GM10248 (cell line): Measurements from ENCODE around the gene RAB13.

Experiments
- CTCF ChIA-PET: fragments of 300-600 bp; sonication (Branson Sonifier 250); formaldehyde crosslinking; extraction: SDS; loops from one replicate; lab custom pipeline; 2021; ENCODE audit warnings: antibody characterized with exemption; lab: Yijun Ruan, JAX
- POLR2A ChIA-PET: fragments of 350-650 bp; sonication (Branson Sonifier 250); formaldehyde crosslinking; extraction: SDS; loops from one replicate; lab custom pipeline; 2020; ENCODE audit warnings: antibody characterized with exemption; lab: Yijun Ruan, JAX
- DNase-seq: peaks from one replicate; pipeline ENCODE4 v3.0.0; 2012; ENCODE audit errors: extremely low spot score
- TF ChIP-seq, protein P1 (sequence below): IDR thresholded peaks from 2 replicates; pipeline ENCODE4 v1.5.1; 2012; ENCODE audit warnings: mild to moderate bottlenecking, low read depth; ENCODE audit errors: extremely low read depth, missing control alignments, control extremely low read depth

Gene RAB13

GRCh38 chr1:153963030-153963849 lies 22.9 kb downstream of the RAB13 start, which contains the start of gene SLC39A1:
Gene SLC39A1, minus strand, starts transcription at chr1:153963537. Its CDS starts 822 bp downstream, at chr1:153962715.
- POLR2A ChIA-PET = interaction anchor here (1.1 to 2.1 kb wide), 6 partner anchors 10 to 27 kb away, joined by 3 to 14 read pairs (median 4); partner anchors contain the start of genes DENND4B, JTB, RAB13 and RPS27
- TF ChIP-seq, protein P1, sequence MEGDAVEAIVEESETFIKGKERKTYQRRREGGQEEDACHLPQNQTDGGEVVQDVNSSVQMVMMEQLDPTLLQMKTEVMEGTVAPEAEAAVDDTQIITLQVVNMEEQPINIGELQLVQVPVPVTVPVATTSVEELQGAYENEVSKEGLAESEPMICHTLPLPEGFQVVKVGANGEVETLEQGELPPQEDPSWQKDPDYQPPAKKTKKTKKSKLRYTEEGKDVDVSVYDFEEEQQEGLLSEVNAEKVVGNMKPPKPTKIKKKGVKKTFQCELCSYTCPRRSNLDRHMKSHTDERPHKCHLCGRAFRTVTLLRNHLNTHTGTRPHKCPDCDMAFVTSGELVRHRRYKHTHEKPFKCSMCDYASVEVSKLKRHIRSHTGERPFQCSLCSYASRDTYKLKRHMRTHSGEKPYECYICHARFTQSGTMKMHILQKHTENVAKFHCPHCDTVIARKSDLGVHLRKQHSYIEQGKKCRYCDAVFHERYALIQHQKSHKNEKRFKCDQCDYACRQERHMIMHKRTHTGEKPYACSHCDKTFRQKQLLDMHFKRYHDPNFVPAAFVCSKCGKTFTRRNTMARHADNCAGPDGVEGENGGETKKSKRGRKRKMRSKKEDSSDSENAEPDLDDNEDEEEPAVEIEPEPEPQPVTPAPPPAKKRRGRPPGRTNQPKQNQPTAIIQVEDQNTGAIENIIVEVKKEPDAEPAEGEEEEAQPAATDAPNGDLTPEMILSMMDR = no peak
- DNase-seq = peak; percentile 91
- CTCF ChIA-PET = interaction anchor here (0.8 to 4.3 kb wide), 15 partner anchors 8 to 611 kb away, joined by 3 to 23 read pairs (median 4); partner anchors contain the start of genes DENND4B, JTB, RAB13 and RPS27

DNA sequence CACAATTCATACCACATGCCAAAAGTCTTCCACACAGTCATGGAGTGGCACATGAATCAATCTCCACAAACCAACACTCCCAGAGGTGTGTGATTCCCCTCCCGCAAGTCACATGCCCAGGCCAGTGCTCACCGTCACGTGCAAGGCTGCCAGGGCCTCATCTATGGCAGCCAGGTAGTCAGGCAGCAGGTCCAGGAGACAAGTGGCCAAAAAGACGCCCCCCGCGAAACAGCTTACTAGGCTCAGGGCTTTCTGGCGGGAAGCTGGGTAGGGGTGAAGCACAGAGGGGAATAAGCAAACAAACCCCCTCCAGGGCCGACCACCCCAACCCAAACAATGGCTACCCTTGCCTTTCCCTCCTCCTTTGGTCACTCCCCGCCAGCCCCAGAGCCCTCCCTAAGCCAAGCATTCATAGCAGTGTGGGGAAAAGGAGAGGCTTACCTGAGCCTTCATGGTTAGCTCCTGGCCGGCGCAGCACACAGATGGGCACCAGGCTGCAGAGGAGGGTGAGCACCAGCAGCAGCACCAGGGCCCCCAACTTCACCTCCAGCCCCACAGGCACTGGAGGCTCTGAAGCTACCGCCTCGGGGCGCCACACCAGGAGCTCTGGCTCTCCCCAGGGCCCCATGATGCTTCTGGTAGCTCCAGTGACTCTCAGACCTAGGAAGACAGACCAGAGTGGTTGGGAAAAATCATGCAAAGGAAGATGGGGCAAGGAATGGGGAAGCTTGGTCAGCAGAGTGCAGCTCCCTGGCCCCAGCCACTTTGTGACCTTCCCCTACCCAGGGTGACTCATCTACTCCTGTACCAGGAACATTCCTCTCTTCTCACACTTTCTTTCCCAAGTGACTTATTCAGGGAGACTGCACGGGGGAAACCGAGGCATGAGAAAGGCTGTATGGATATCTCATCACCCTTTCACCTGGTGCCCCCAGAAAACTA lies 23.8 kb downstream of the RAB13 start:
- ChIA-PET POLR2A (interaction anchor here (1.1 to 2.1 kb wide), 6 partner anchors 9 to 28 kb away, joined by 3 to 14 read pairs (median 4); partner anchors contain the start of genes DENND4B, JTB, RAB13 and RPS27), CTCF (interaction anchor here (0.7 to 4.3 kb wide), 11 partner anchors 12 to 452 kb away, joined by 3 to 23 read pairs (median 4); partner anchors contain the start of genes DENND4B and RAB13)
- TF ChIP-seq, protein P1 = no peak
- no peak for DNase-seq

DNA sequence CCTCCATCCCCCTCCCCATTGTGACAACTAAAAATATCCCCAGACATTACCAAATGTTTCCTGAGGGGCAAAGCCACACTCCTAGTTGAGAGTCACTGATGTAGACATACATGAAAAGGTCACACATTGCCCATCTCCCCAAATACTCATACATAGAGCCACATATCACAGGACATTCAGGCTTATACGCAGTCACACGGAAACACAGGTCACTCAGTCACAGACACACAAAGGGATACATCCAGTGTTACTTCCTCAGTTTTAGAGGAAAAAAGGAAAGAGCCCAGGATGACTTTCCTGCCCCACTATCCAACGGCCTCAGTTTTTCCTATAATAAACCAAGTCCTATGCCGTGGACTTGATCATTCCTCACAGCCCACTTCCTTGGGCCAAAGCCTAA lies 24.7 kb downstream of the RAB13 start:
- POLR2A ChIA-PET = interaction anchor here (2.1 kb wide), 1 partner anchor 29 kb away, joined by 5 read pairs; the partner anchor contains the start of gene RPS27
- CTCF ChIA-PET = interaction anchor here (1.4 to 4.3 kb wide), 3 partner anchors 15 to 165 kb away, joined by 4 to 23 read pairs (median 8); partner anchors contain the start of gene DENND4B

DNA sequence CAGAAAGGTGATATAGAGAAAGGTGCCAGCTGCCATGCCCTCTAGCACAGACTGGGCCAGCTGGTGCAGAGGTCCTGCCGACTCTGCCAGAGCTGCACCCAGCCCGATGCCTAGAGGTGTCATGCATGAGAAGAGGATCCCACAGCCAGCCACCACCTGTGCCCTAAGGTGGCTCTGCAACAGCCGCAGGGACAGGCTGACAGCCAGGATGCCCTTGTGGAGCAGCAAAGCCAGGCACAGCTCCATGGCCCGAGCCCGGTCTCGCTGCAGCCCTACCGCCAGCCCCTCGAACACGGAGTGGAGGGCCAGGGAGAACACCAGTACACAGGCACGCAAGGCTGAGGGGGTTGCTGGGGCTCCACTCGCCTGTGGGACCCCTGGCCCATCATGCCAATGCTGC lies 25.9 kb downstream of the RAB13 start:
- CTCF ChIA-PET = interaction anchor here (0.8 kb wide), 1 partner anchor 26 kb away, joined by 3 read pairs; the partner anchor contains the start of gene RAB13

More for the DNA sequence above, 24.7 kb downstream of the RAB13 start:
- no peak for DNase-seq
- TF ChIP-seq, protein P1 = no peak

GRCh38 chr1:153959454-153959853 lies 26.7 kb downstream of the RAB13 start:
- POLR2A ChIA-PET = interaction anchor here (1.0 to 1.7 kb wide), 3 partner anchors 8 to 32 kb away, joined by 4 to 9 read pairs (median 4); partner anchors contain the start of genes CREB3L4 and DENND4B
- CTCF ChIA-PET = interaction anchor here (0.7 to 2.9 kb wide), 4 partner anchors 7 to 163 kb away, joined by 3 to 13 read pairs (median 4); partner anchors contain the start of genes CREB3L4 and RAB13
- DNase-seq = no peak

More for the DNA sequence above, 25.9 kb downstream of the RAB13 start:
- DNase-seq = no peak
- POLR2A ChIA-PET = interaction anchor here (0.7 kb wide), 1 partner anchor 40 kb away, joined by 3 read pairs; no protein-coding TSS in a partner anchor
- TF ChIP-seq, protein P1 = no peak

More at GRCh38 chr1:153959454-153959853, 26.7 kb downstream of the RAB13 start:
- TF ChIP-seq, protein P1 = no peak
